ENCODE measurements around the gene UBE2D2. TPM values are rescaled to one million over a fixed set of nuclear protein-coding genes. Genes with fewer than 3 reads are reported as not detected.

UBE2D2 gene
- total and polyA plus RNA-seq, 2 experiments from 2014 or later = 88.8 to 129 TPM

DNA sequence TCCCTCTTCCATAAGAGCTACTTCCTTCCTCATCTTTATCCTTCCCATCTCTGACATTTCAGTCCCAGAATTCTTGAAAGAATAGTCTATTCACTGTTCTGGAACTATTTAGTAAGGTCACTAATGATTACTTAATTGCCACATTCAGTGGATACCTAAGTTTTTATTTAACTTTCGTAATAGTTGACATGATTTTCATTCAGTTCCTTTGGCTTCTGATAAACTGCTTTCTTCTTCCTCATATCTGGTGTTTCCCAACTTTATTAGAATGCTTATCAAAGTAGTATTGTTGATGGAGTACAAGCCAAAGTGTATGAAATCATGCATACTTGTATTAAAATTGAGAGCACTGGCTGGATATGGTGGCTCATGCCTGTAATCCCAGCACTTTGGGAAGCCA lies 10.8 kb downstream of the UBE2D2 start:
- Histone ChIP-seq H3K4me2 (ENCODE audit: unreplicated experiment) (peak overlapping the region; percentile 5), H3K4me1 (ENCODE audit: insufficient read depth) (peaks cover 13% of the 10 kb centered on the region; the same call in 1 of the 2 replicates), H3K27me3 (replicated peaks; ENCODE audit: insufficient read depth) (no peaks in the 10 kb centered on the region), H3K9ac (no peak overlapping the region), H3K9me3 (ENCODE audit: low read depth) (no peaks in the 10 kb centered on the region), H3K9me2 (ENCODE audit: insufficient read depth) (no peaks in the 10 kb centered on the region), H2AFZ (no peak overlapping the region), H3K79me2 (ENCODE audit: insufficient read depth) (peaks cover 100% of the 10 kb centered on the region), H4K20me1 (ENCODE audit: insufficient read depth) (peaks cover 30% of the 10 kb centered on the region; the same call in 1 of the 2 replicates), H3K36me3 (ENCODE audit: low read depth) (no peaks in the 10 kb centered on the region), H3K27ac (no peak overlapping the region), H3F3A (ENCODE audit: insufficient read depth) (peaks cover 26% of the 10 kb centered on the region; the same call in 1 of the 2 replicates), H3K4me3 (no peak overlapping the region)
- DNase-seq = no peak
- 80 to 85% methylated on average over 1 of the region's 1 CpG for WGBS, 2 experiments (ENCODE audit: low coverage in 1 of 2, low lambda C conversion rate in 2 of 2, missing lambda C conversion rate in 2 of 2)
- no peak for TF ChIP-seq EZH2 (IDR thresholded peaks at IDR 0.05; ENCODE audit: insufficient read depth, poor library complexity, severe bottlenecking)
- TF ChIP-seq EZH2phosphoT487 (IDR thresholded peaks at IDR 0.05; ENCODE audit: insufficient read depth, low read depth) = no peak
- in situ Hi-C loops (cut with MboI) = no loop called here

DNA sequence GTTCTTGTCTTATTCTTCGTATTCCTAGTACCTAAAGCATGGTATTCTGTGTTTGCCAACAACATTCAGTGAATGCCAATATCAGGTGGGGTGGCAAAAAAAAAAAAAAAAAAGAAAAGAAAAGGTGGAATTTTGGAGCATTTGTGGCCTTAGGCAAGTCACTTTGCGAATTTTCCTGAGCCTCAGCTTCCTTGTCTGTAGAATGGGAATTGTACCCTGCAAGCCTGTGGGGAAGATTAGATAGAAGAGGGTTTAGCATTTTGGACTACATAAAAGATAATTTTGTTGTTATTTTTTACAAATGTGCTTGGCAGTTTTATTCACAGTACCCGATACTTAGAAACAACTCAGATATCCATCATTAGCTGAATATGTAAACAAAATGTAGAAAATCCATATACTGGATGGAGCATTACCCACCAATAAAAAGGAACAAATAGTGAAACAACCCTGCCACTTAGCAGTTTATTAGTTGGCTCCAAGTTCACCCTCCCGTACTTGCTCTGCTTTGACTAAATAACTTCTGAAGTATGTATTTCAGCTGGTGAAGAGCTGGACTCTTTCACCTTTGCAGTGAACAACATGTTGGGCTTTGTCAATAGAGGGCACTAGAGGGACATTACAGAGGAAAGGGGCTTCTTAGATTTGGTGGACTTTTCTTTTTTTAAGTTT lies 13.6 kb downstream of the UBE2D2 start:
- H3K4me1 ChIP-seq (ENCODE audit: insufficient read depth) = peaks cover 6% of the 10 kb centered on the region; the same call in 1 of the 2 replicates
- 76 to 79% methylated on average over 4 of the region's 4 CpGs for WGBS, 2 experiments (ENCODE audit: low coverage in 1 of 2, low lambda C conversion rate in 2 of 2, missing lambda C conversion rate in 2 of 2)
- H2AFZ ChIP-seq = no peak overlapping the region
- peak; percentile 62 for DNase-seq
- H3K4me3 ChIP-seq = no peak overlapping the region
- H3K9me2 ChIP-seq (ENCODE audit: insufficient read depth) = no peaks in the 10 kb centered on the region
- no peaks in the 10 kb centered on the region for H3K9me3 ChIP-seq (ENCODE audit: low read depth)
- no peak for TF ChIP-seq EZH2 (IDR thresholded peaks at IDR 0.05; ENCODE audit: insufficient read depth, poor library complexity, severe bottlenecking)
- no peak for TF ChIP-seq EZH2phosphoT487 (IDR thresholded peaks at IDR 0.05; ENCODE audit: insufficient read depth, low read depth)
- H3K4me2 ChIP-seq (ENCODE audit: unreplicated experiment) = no peak overlapping the region
- H3F3A ChIP-seq (ENCODE audit: insufficient read depth) = peaks cover 18% of the 10 kb centered on the region; the same call in 1 of the 2 replicates
- no peaks in the 10 kb centered on the region for H3K27me3 ChIP-seq (replicated peaks; ENCODE audit: insufficient read depth)
- H4K20me1 ChIP-seq (ENCODE audit: insufficient read depth) = peaks cover 30% of the 10 kb centered on the region; the same call in 1 of the 2 replicates
- no peaks in the 10 kb centered on the region for H3K36me3 ChIP-seq (ENCODE audit: low read depth)
- H3K79me2 ChIP-seq (ENCODE audit: insufficient read depth) = peaks cover 100% of the 10 kb centered on the region
- no peak overlapping the region for H3K9ac ChIP-seq
- in situ Hi-C loops (cut with MboI) = no loop called here
- no peak overlapping the region for H3K27ac ChIP-seq

DNA sequence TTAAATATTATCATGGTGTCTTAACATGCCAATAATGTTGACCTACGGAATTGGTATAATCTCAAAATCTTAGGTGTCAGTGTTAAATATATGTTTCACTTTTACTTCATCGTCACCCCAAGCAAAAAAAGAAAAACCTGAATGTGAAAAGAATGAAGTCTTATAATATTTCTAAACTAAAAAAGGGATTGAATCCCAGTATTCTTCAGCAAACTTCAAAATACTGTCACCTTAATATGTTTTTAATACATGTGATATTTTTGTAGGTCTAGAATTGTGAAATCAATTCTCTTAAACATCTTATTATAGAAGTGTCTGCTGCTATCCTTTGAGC lies 14.1 kb downstream of the UBE2D2 start:
- no peak for TF ChIP-seq EZH2phosphoT487 (IDR thresholded peaks at IDR 0.05; ENCODE audit: insufficient read depth, low read depth)
- TF ChIP-seq EZH2 (IDR thresholded peaks at IDR 0.05; ENCODE audit: insufficient read depth, poor library complexity, severe bottlenecking) = no peak
- H3F3A ChIP-seq (ENCODE audit: insufficient read depth) = peaks cover 16% of the 10 kb centered on the region; the same call in 1 of the 2 replicates
- DNase-seq = no peak
- H4K20me1 ChIP-seq (ENCODE audit: insufficient read depth) = peaks cover 29% of the 10 kb centered on the region; the same call in 1 of the 2 replicates
- H3K9me2 ChIP-seq (ENCODE audit: insufficient read depth) = no peaks in the 10 kb centered on the region
- H3K4me2 ChIP-seq (ENCODE audit: unreplicated experiment) = no peak overlapping the region
- H3K4me1 ChIP-seq (ENCODE audit: insufficient read depth) = peaks cover 6% of the 10 kb centered on the region; the same call in 1 of the 2 replicates
- H2AFZ ChIP-seq = no peak overlapping the region
- H3K79me2 ChIP-seq (ENCODE audit: insufficient read depth) = peaks cover 100% of the 10 kb centered on the region
- H3K36me3 ChIP-seq (ENCODE audit: low read depth) = no peaks in the 10 kb centered on the region
- no peak overlapping the region for H3K9ac ChIP-seq
- no peak overlapping the region for H3K4me3 ChIP-seq
- in situ Hi-C loops (cut with MboI) = no loop called here
- no peaks in the 10 kb centered on the region for H3K9me3 ChIP-seq (ENCODE audit: low read depth)
- no peak overlapping the region for H3K27ac ChIP-seq
- 88 to 90% methylated on average over 2 of the region's 2 CpGs for WGBS, 2 experiments (ENCODE audit: low coverage in 1 of 2, low lambda C conversion rate in 2 of 2, missing lambda C conversion rate in 2 of 2)
- H3K27me3 ChIP-seq (replicated peaks; ENCODE audit: insufficient read depth) = no peaks in the 10 kb centered on the region

DNA sequence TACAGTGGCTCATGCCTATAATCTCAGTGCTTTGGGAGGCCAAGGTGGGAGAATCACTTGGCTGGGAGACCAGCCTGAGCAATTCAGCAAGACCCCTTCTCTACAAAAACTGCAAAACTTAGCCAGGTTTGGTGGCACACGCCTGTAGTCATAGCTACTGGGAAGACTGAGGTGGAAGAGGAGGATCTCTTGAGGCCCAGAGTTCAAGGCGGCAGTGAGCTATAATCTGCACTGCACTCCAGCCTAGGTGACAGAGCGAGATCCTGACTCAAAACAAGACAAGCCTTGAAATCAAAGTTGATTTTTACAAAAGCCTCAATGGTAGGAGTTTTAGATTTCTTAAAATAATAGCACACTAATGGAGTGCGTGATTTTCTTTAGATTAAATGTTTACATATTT lies 14.6 kb downstream of the UBE2D2 start:
- H3K4me2 ChIP-seq (ENCODE audit: unreplicated experiment) = no peak overlapping the region
- H3K4me1 ChIP-seq (ENCODE audit: insufficient read depth) = peaks cover 6% of the 10 kb centered on the region; the same call in 1 of the 2 replicates
- in situ Hi-C loops (cut with MboI) = no loop called here
- peaks cover 16% of the 10 kb centered on the region; the same call in 1 of the 2 replicates for H3F3A ChIP-seq (ENCODE audit: insufficient read depth)
- no peaks in the 10 kb centered on the region for H3K36me3 ChIP-seq (ENCODE audit: low read depth)
- TF ChIP-seq EZH2phosphoT487 (IDR thresholded peaks at IDR 0.05; ENCODE audit: insufficient read depth, low read depth) = no peak
- no peak for TF ChIP-seq EZH2 (IDR thresholded peaks at IDR 0.05; ENCODE audit: insufficient read depth, poor library complexity, severe bottlenecking)
- no peak overlapping the region for H3K4me3 ChIP-seq
- H2AFZ ChIP-seq = no peak overlapping the region
- no peak overlapping the region for H3K27ac ChIP-seq
- H3K27me3 ChIP-seq (replicated peaks; ENCODE audit: insufficient read depth) = no peaks in the 10 kb centered on the region
- H4K20me1 ChIP-seq (ENCODE audit: insufficient read depth) = peaks cover 29% of the 10 kb centered on the region; the same call in 1 of the 2 replicates
- H3K9ac ChIP-seq = no peak overlapping the region
- whole genome bisulfite sequencing, 2 experiments (ENCODE audit: low coverage in 1 of 2, low lambda C conversion rate in 2 of 2, missing lambda C conversion rate in 2 of 2) = 90 to 93% methylated on average over 4 of the region's 4 CpGs
- no peak for DNase-seq
- peaks cover 100% of the 10 kb centered on the region for H3K79me2 ChIP-seq (ENCODE audit: insufficient read depth)
- no peaks in the 10 kb centered on the region for H3K9me3 ChIP-seq (ENCODE audit: low read depth)
- H3K9me2 ChIP-seq (ENCODE audit: insufficient read depth) = no peaks in the 10 kb centered on the region

Data from GM23248 (cell line).